IMR-90 (cell line): ENCODE results near the gene CHD3. TPM values are rescaled to one million over a fixed set of nuclear protein-coding genes. Genes with fewer than 3 reads are reported as not detected.

Experiments
- ATAC-seq: fragments of 200-7000 bp; cut with Tn5 transposase; 2 replicates; pipeline ENCODE4 v1.9.1; 2020; ENCODE audit warnings: low read depth, mild to moderate bottlenecking, moderate library complexity
- BruUV-seq: library from RNA; stranded (reverse); fragments of 400-500 nt; replicated peaks from 2 replicates; lab custom pipeline; 2021; lab: Mats Ljungman, UMichigan
- CTCF ChIA-PET: fragments of 300-600 bp; formaldehyde crosslinking; extraction: SDS; loops from one replicate; lab custom pipeline; 2021; ENCODE audit warnings: antibody characterized with exemption; lab: Yijun Ruan, JAX
- POLR2A ChIA-PET: fragments of 300-600 bp; sonication (Branson Sonifier 250); formaldehyde crosslinking; loops from one replicate; lab custom pipeline; 2022; ENCODE audit warnings: antibody characterized with exemption; ENCODE audit not compliant: unreplicated experiment; lab: Charles Lee
- DNase-seq: peaks from one replicate; pipeline ENCODE4 v3.0.0; 2013
- H2AFZ ChIP-seq: replicated peaks from 2 replicates; pipeline ENCODE3; 2013; ENCODE audit warnings: low read length, mild to moderate bottlenecking; ENCODE audit not compliant: poor library complexity
- H2AK5ac ChIP-seq: 2 replicates; pipeline ENCODE4 v1.6.1; 2013; ENCODE audit warnings: low read depth, low read length, inconsistent platforms
- H2AK9ac ChIP-seq: replicated peaks from 2 replicates; pipeline ENCODE3; 2013; ENCODE audit warnings: mild to moderate bottlenecking, low read depth, low read length, moderate library complexity; ENCODE audit not compliant: poor library complexity
- H2BK120ac ChIP-seq: 2 replicates; pipeline ENCODE4 v1.6.1; 2013; ENCODE audit warnings: low read depth, low read length, inconsistent platforms
- H2BK15ac ChIP-seq: 3 replicates; pipeline ENCODE4 v1.6.1; 2013; ENCODE audit warnings: low read depth, low read length, inconsistent platforms
- H2BK20ac ChIP-seq: 2 replicates; pipeline ENCODE4 v1.6.1; 2013; ENCODE audit warnings: low read depth, mild to moderate bottlenecking, inconsistent platforms, low read length, moderate library complexity
- H2BK5ac ChIP-seq: 2 replicates; pipeline ENCODE4 v1.6.1; 2013; ENCODE audit warnings: mild to moderate bottlenecking, low read depth, low read length, inconsistent platforms; ENCODE audit not compliant: poor library complexity, severe bottlenecking
- H3K14ac ChIP-seq: replicated peaks from 2 replicates; pipeline ENCODE4 v1.6.1; 2013; ENCODE audit warnings: low read depth, low read length, inconsistent platforms
- H3K18ac ChIP-seq: 2 replicates; pipeline ENCODE4 v1.6.1; 2013; ENCODE audit warnings: low read depth, low read length, control low read depth
- H3K23ac ChIP-seq: 2 replicates; pipeline ENCODE4 v1.6.1; 2013; ENCODE audit warnings: low read depth, low read length, inconsistent platforms
- H3K27ac ChIP-seq: 2 replicates; pipeline ENCODE4 v1.5.1; 2013; ENCODE audit warnings: mild to moderate bottlenecking, control low read depth, low read length; ENCODE audit not compliant: insufficient read depth
- H3K27me3 ChIP-seq: 2 replicates; pipeline ENCODE4 v1.6.1; 2013; ENCODE audit warnings: low read length; ENCODE audit not compliant: control insufficient read depth, insufficient read depth
- H3K36me3 ChIP-seq: 2 replicates; pipeline ENCODE4 v1.6.1; 2013; ENCODE audit warnings: low read length, mixed read lengths; ENCODE audit not compliant: control insufficient read depth, insufficient read depth
- H3K4ac ChIP-seq: 2 replicates; pipeline ENCODE4 v1.6.1; 2013; ENCODE audit warnings: low read depth, low read length, inconsistent platforms
- H3K4me1 ChIP-seq: 2 replicates; pipeline ENCODE4 v1.6.1; 2013; ENCODE audit warnings: low read length, mixed read lengths; ENCODE audit not compliant: control insufficient read depth, insufficient read depth
- H3K4me2 ChIP-seq: 2 replicates; pipeline ENCODE4 v1.6.1; 2013; ENCODE audit warnings: low read depth, mild to moderate bottlenecking, control low read depth, low read length, moderate library complexity
- H3K4me3 ChIP-seq: 2 replicates; pipeline ENCODE4 v1.5.1; 2013; ENCODE audit warnings: low read depth, mild to moderate bottlenecking, control low read depth, low read length, moderate library complexity; ENCODE audit not compliant: insufficient read depth
- H3K56ac ChIP-seq: 2 replicates; pipeline ENCODE4 v1.6.1; 2013; ENCODE audit warnings: low read length, inconsistent platforms; ENCODE audit not compliant: insufficient read depth; ENCODE audit errors: extremely low read depth
- H3K79me1 ChIP-seq, 2 experiments: 2 replicates each; pipeline ENCODE4 v1.6.1; 2013; ENCODE audit warnings: low read length in 2 of 2, inconsistent platforms in 1 of 2, low read depth in 1 of 2
- H3K9ac ChIP-seq: 2 replicates; pipeline ENCODE4 v1.6.1; 2013; ENCODE audit warnings: low read depth, low read length, control low read depth
- H3K9me1 ChIP-seq: 2 replicates; pipeline ENCODE4 v1.6.1; 2013; ENCODE audit warnings: low read length, inconsistent platforms; ENCODE audit not compliant: insufficient read depth
- H3K9me3 ChIP-seq: 2 replicates; pipeline ENCODE4 v1.6.1; 2013; ENCODE audit warnings: low read length; ENCODE audit not compliant: control insufficient read depth, insufficient read depth
- H4K20me1 ChIP-seq: 2 replicates; pipeline ENCODE4 v1.6.1; 2013; ENCODE audit warnings: low read length, inconsistent platforms; ENCODE audit not compliant: insufficient read depth
- H4K5ac ChIP-seq: 2 replicates; pipeline ENCODE4 v1.6.1; 2013; ENCODE audit warnings: mild to moderate bottlenecking, low read depth, low read length, control low read depth
- H4K8ac ChIP-seq, 2 experiments: 2 replicates each; pipeline ENCODE4 v1.6.1; 2013; ENCODE audit warnings: low read depth in 2 of 2, low read length in 2 of 2, control low read depth in 1 of 2, inconsistent platforms in 1 of 2
- H4K91ac ChIP-seq: 2 replicates; pipeline ENCODE4 v1.6.1; 2013; ENCODE audit warnings: low read depth, low read length, inconsistent platforms; ENCODE audit not compliant: insufficient read depth
- BHLHE40 ChIP-seq: fragments of 150-350 bp; IDR thresholded peaks from 2 replicates; pipeline ENCODE4 v1.6.1; 2016; ENCODE audit warnings: mild to moderate bottlenecking, low read depth, low read length
- CEBPB ChIP-seq: IDR thresholded peaks from 2 replicates; pipeline ENCODE4 v1.6.1; 2012; ENCODE audit warnings: low read depth, low read length, improper control_type of control experiment
- CHD1 ChIP-seq: IDR thresholded peaks from 2 replicates; pipeline ENCODE4 v1.6.1; 2012; ENCODE audit warnings: low read depth, low read length, improper control_type of control experiment
- CTCF ChIP-seq: conservative IDR thresholded peaks from 2 replicates; pipeline ENCODE4 v1.5.1; 2012; ENCODE audit warnings: mild to moderate bottlenecking, low read depth, low read length, improper control_type of control experiment
- FOS ChIP-seq: fragments of 150-350 bp; IDR thresholded peaks from 2 replicates; pipeline ENCODE4 v1.6.1; 2016; ENCODE audit warnings: low read depth, low read length
- MAFK ChIP-seq: IDR thresholded peaks from 2 replicates; pipeline ENCODE4 v1.6.1; 2012; ENCODE audit warnings: low read depth, low read length, improper control_type of control experiment
- MAZ ChIP-seq: IDR thresholded peaks from 2 replicates; pipeline ENCODE4 v1.6.1; 2012; ENCODE audit warnings: low read depth, mild to moderate bottlenecking, low read length, improper control_type of control experiment, moderate library complexity, borderline replicate concordance
- MXI1 ChIP-seq: IDR thresholded peaks from 2 replicates; pipeline ENCODE4 v1.6.1; 2012; ENCODE audit warnings: low read depth, mild to moderate bottlenecking, low read length, moderate library complexity, borderline replicate concordance
- NFE2L2 ChIP-seq: fragments of 150-350 bp; IDR thresholded peaks from 2 replicates; pipeline ENCODE4 v1.6.1; 2016; ENCODE audit warnings: low read depth, mild to moderate bottlenecking, low read length
- POLR2A ChIP-seq: IDR thresholded peaks from 2 replicates; pipeline ENCODE4 v1.6.1; 2012; ENCODE audit warnings: mild to moderate bottlenecking, low read depth, low read length
- RAD21 ChIP-seq: IDR thresholded peaks from 2 replicates; pipeline ENCODE4 v1.6.1; 2012; ENCODE audit warnings: low read length, improper control_type of control experiment
- RCOR1 ChIP-seq: IDR thresholded peaks from 2 replicates; pipeline ENCODE4 v1.6.1; 2012; ENCODE audit warnings: mild to moderate bottlenecking, low read length, improper control_type of control experiment; ENCODE audit not compliant: insufficient replicate concordance
- RFX5 ChIP-seq: IDR thresholded peaks from 2 replicates; pipeline ENCODE4 v1.8.0; 2012; ENCODE audit warnings: low read depth, mild to moderate bottlenecking, low read length, moderate library complexity
- SMC3 ChIP-seq: fragments of 150-350 bp; IDR thresholded peaks from 2 replicates; pipeline ENCODE4 v1.6.1; 2016; ENCODE audit warnings: low read depth, mild to moderate bottlenecking, antibody characterized with exemption, low read length, moderate library complexity
- USF2 ChIP-seq: fragments of 150-350 bp; IDR thresholded peaks from 2 replicates; pipeline ENCODE4 v1.6.1; 2017; ENCODE audit warnings: mild to moderate bottlenecking, antibody characterized with exemption, low read length, low read depth
- WGBS, 2 experiments: methylation state at CpG; one replicate each; pipeline versions ENCODE4 v1.1.5 to v1.1.7; 2013; ENCODE audit warnings: missing lambda C conversion rate in 2 of 2; ENCODE audit not compliant: insufficient read length in 1 of 2; ENCODE audit errors: extremely low coverage in 2 of 2; 5-methylcytosine and 5-hydroxymethylcytosine counted together
- dilution Hi-C: fragments of 300-500 bp; cut with HindIII; formaldehyde crosslinking; loops from one replicate; pipeline ENCODE4 v1.14.3; 2018; ENCODE audit warnings: low sequenced_read_pairs; ENCODE audit not compliant: unreplicated experiment
- in situ Hi-C: fragments of 300-500 bp; cut with MboI; formaldehyde crosslinking; loops from 3 replicates; pipeline ENCODE4 v1.14.3; 2019; ENCODE audit warnings: low sequenced_read_pairs, inconsistent platforms, mixed read lengths
- intact Hi-C: fragments of 100-400 bp; cut with micrococcal nuclease; formaldehyde crosslinking; loops from 2 replicates; pipeline ENCODE4 v1.10.0; 2022
- polyA plus RNA-seq, 3 experiments: library from polyadenylated mRNA; depleted of rRNA; stranded (reverse); fragments of >200 nt; gene quantifications; 2 replicates each; pipeline ENCODE4 v1.2.3, GENCODE V29; 2012; ENCODE audit warnings: low replicate concordance in 1 of 3
- total RNA-seq: library from RNA; depleted of rRNA; stranded (reverse); fragments of >200 nt; gene quantifications from 2 replicates; pipeline ENCODE4 v1.2.3, GENCODE V29; 2012

CHD3 gene
- total and polyA plus RNA-seq, 2 of the 4 experiments (the other 2 are of a cell fraction): 65.4 to 78.1 TPM

- no CpG with 5 or more reads among the region's 3 CpGs for WGBS, 2 experiments
- Histone ChIP-seq H2AK5ac (peak overlapping the region; percentile 56; the same call in 1 of the 2 replicates), H3K4me3 (peak overlapping the region; percentile 43), H3K79me1 (peaks cover 8 to 50% of the 10 kb centered on the region in 2 experiments; a peak in 3 of 4 replicates), H4K5ac (peak overlapping the region; percentile 48), H3K4ac (peak overlapping the region; percentile 73), H3K9me1 (peaks cover 5% of the 10 kb centered on the region; the same call in 1 of the 2 replicates), H4K91ac (peak overlapping the region; percentile 31), H3K4me2 (peak overlapping the region; percentile 86), H3K27me3 (no peaks in the 10 kb centered on the region), H3K23ac (peak overlapping the region; percentile 78), H3K9me3 (no peaks in the 10 kb centered on the region), H3K27ac (peak overlapping the region; percentile 71; the same call in 1 of the 2 replicates), H4K20me1 (peaks cover 6% of the 10 kb centered on the region; the same call in 1 of the 2 replicates), H2BK20ac (no peak overlapping the region), H4K8ac (peak overlapping the region; percentile 49 to 94), H3K56ac (peak overlapping the region; percentile 70), H2BK120ac (peak overlapping the region; percentile 39), H3K18ac (peak overlapping the region; percentile 57), H2BK15ac (no peak overlapping the region), H2AFZ (no peak overlapping the region), H2AK9ac (peak overlapping the region; percentile 80), H3K9ac (peak overlapping the region; percentile 70), H2BK5ac (peak overlapping the region; percentile 75), H3K4me1 (peaks cover 18% of the 10 kb centered on the region), H3K14ac (peak overlapping the region; percentile 81), H3K36me3 (peaks cover 17% of the 10 kb centered on the region)
- ATAC-seq: no peak
- intact Hi-C loops: no loop called here
- in situ Hi-C loops: no loop called here
- dilution Hi-C loops: no loop called here
- BruUV-seq: no TSS peak
- POLR2A ChIA-PET: interaction anchor here (0.6 to 0.7 kb wide), 4 partner anchors 13 to 421 kb away, joined by 3 to 5 read pairs (median 4); no protein-coding TSS in a partner anchor
- peak; percentile 45 for DNase-seq
- CTCF ChIA-PET: no interaction called here
- TF ChIP-seq NFE2L2: no peak
- TF ChIP-seq MAZ: no peak
- TF ChIP-seq SMC3: no peak
- TF ChIP-seq RAD21: no peak
- no peak for TF ChIP-seq RCOR1
- no peak for TF ChIP-seq CTCF
- no peak for TF ChIP-seq MAFK
- TF ChIP-seq USF2: no peak
- TF ChIP-seq POLR2A: no peak
- no peak for TF ChIP-seq RFX5
- TF ChIP-seq MXI1: no peak
- TF ChIP-seq CHD1: no peak
- TF ChIP-seq CEBPB: no peak
- no peak for TF ChIP-seq BHLHE40
- TF ChIP-seq FOS: no peak
These were observed 4.7 kb upstream of the CHD3 start for GRCh38 chr17:7883781-7884386.
